ENCODE results near the gene MARK1. TPM values are rescaled to one million over a fixed set of nuclear protein-coding genes. Genes with fewer than 3 reads are reported as not detected.

The MARK1 gene
- total and polyA plus RNA-seq, 2 of the 13 experiments (the other 11 are each of a cell fraction or from before 2014, with no cell fraction given) = not detected

- no peak for FAIRE-seq
- in situ Hi-C loops (cut with HindIII; ENCODE audit: extremely low pct_ligation_motif_present, low pct_unique_long_range_greater_than_20kb) = no loop called here
Measured at GRCh38 chr1:220575718-220576497, 48.0 kb downstream of the MARK1 start.

GRCh38 chr1:220577926-220578325 is 50.0 kb downstream of the MARK1 start:
- ATAC-seq (no peak), DNase-seq (ENCODE audit: low spot score) (no peak), FAIRE-seq (no peak)
- H3K9me3 ChIP-seq (ENCODE audit: low read length) = peaks cover 6% of the 10 kb centered on the region; the same call in 1 of the 2 replicates
- WGBS (ENCODE audit: low lambda C conversion rate) = 7% methylated on average over 1 of the region's 1 CpG
- H3K4me2 ChIP-seq (ENCODE audit: low read depth, low read length) = no peak overlapping the region
- TF ChIP-seq NCOR1 (IDR thresholded peaks at IDR 0.05; ENCODE audit: borderline replicate concordance, low read length) = no peak
- TF ChIP-seq E2F2 (CRISPR knock-in tag; IDR thresholded peaks at IDR 0.05; ENCODE audit: borderline replicate concordance) = no peak
- no peak for TF ChIP-seq ARNT2 (CRISPR knock-in tag; IDR thresholded peaks at IDR 0.05; ENCODE audit: low read depth)
- no peak for TF ChIP-seq ZNF317 (CRISPR knock-in tag; IDR thresholded peaks at IDR 0.05)
- no peak for TF ChIP-seq FOXA3 (CRISPR knock-in tag; IDR thresholded peaks at IDR 0.05)
- TF ChIP-seq RBM22 (optimal IDR thresholded peaks at IDR 0.05; ENCODE audit: low read length) = no peak
- TF ChIP-seq ZNF543 (CRISPR knock-in tag; IDR thresholded peaks at IDR 0.05) = no peak
- no TSS peak for BruUV-seq (replicated peaks)
- H3K79me2 ChIP-seq (ENCODE audit: insufficient read depth, low read length) = no peaks in the 10 kb centered on the region
- H3K4me1 ChIP-seq (ENCODE audit: insufficient read depth, low read length) = no peaks in the 10 kb centered on the region
- no peak overlapping the region for H3K27ac ChIP-seq (ENCODE audit: extremely low read length, insufficient read depth, low read length)
- in situ Hi-C loops (cut with HindIII; ENCODE audit: extremely low pct_ligation_motif_present, low pct_unique_long_range_greater_than_20kb) = no loop called here
- H4K20me1 ChIP-seq (ENCODE audit: insufficient read depth, low read length) = no peaks in the 10 kb centered on the region
- no peak overlapping the region for H2AFZ ChIP-seq (ENCODE audit: low read length)
- ChIA-PET CTCF (ENCODE audit: low intra/inter-chr PET ratio, low total read pairs) (no interaction called here), POLR2A (no interaction called here)
- H3K27me3 ChIP-seq (ENCODE audit: control insufficient read depth in 1 of 2, insufficient read depth in 2 of 2, low read length in 2 of 2) = no peaks in the 10 kb centered on the region
- no peak overlapping the region for H3K9ac ChIP-seq (ENCODE audit: insufficient read depth, low read depth, low read length)
- H3K4me3 ChIP-seq (replicated peaks in 1 of 3; ENCODE audit: insufficient read depth in 1 of 3, low read depth in 2 of 3, low read length in 3 of 3) = no peak overlapping the region
- no peaks in the 10 kb centered on the region for H3K36me3 ChIP-seq (replicated peaks in 1 of 2; ENCODE audit: control insufficient read depth in 1 of 2, insufficient read depth in 2 of 2, low read length in 2 of 2)
- intact Hi-C loops (cut with micrococcal nuclease; ENCODE audit: unreplicated experiment) = no loop called here

More at GRCh38 chr1:220575718-220576497, 48.0 kb downstream of the MARK1 start:
- H3K9me3 ChIP-seq (ENCODE audit: low read length) = peaks cover 6% of the 10 kb centered on the region; the same call in 1 of the 2 replicates
- ATAC-seq = no peak
- H3K79me2 ChIP-seq (ENCODE audit: insufficient read depth, low read length) = no peaks in the 10 kb centered on the region
- CTCF ChIA-PET (ENCODE audit: low intra/inter-chr PET ratio, low total read pairs) = no interaction called here
- 6% methylated on average over 6 of the region's 6 CpGs for WGBS (ENCODE audit: low lambda C conversion rate)
- H4K20me1 ChIP-seq (ENCODE audit: insufficient read depth, low read length) = no peaks in the 10 kb centered on the region
- H3K9ac ChIP-seq (ENCODE audit: insufficient read depth, low read depth, low read length) = no peak overlapping the region
- TF ChIP-seq HNRNPLL (IDR thresholded peaks at IDR 0.05; ENCODE audit: low read depth, low read length, poor library complexity, severe bottlenecking) = no peak
- 0 out of 2 replicates have a peak, but pooled peaks have one; percentile 44 for TF ChIP-seq PCBP1 (IDR thresholded peaks at IDR 0.05; ENCODE audit: borderline replicate concordance, low read depth, low read length)
- peak; percentile 92 for TF ChIP-seq HNRNPK (IDR thresholded peaks at IDR 0.05; ENCODE audit: low read depth, low read length, poor library complexity, severe bottlenecking)
- H3K4me1 ChIP-seq (ENCODE audit: insufficient read depth, low read length) = no peaks in the 10 kb centered on the region
- H3K27ac ChIP-seq (ENCODE audit: extremely low read length, insufficient read depth, low read length) = no peak overlapping the region
- BruUV-seq (replicated peaks) = no TSS peak
- no peak overlapping the region for H3K4me3 ChIP-seq (replicated peaks in 1 of 3; ENCODE audit: insufficient read depth in 1 of 3, low read depth in 2 of 3, low read length in 3 of 3)
- H3K4me2 ChIP-seq (ENCODE audit: low read depth, low read length) = no peak overlapping the region
- no peak overlapping the region for H2AFZ ChIP-seq (ENCODE audit: low read length)
- POLR2A ChIA-PET = no interaction called here
- no peaks in the 10 kb centered on the region for H3K36me3 ChIP-seq (replicated peaks in 1 of 2; ENCODE audit: control insufficient read depth in 1 of 2, insufficient read depth in 2 of 2, low read length in 2 of 2)
- H3K27me3 ChIP-seq (ENCODE audit: control insufficient read depth in 1 of 2, insufficient read depth in 2 of 2, low read length in 2 of 2) = no peaks in the 10 kb centered on the region
- intact Hi-C loops (cut with micrococcal nuclease; ENCODE audit: unreplicated experiment) = no loop called here
- DNase-seq (ENCODE audit: low spot score) = no peak
